ENCODE measurements around the gene CEP20. TPM values are rescaled to one million over a fixed set of nuclear protein-coding genes. Genes with fewer than 3 reads are reported as not detected.

Gene CEP20
- total and polyA plus RNA-seq, 2 of the 8 experiments (the other 6 are each of a cell fraction or from before 2014, with no cell fraction given): 16.2 to 49.0 TPM

- TF ChIP-seq KDM4A (IDR thresholded peaks at IDR 0.05; ENCODE audit: low read depth, low read length, severe bottlenecking) (no peak), CHD1 (IDR thresholded peaks at IDR 0.05; ENCODE audit: low read depth, low read length) (no peak)
Measured at GRCh38 chr16:15894571-15895374, 6.4 kb upstream of the CEP20 start (continued).
